NCI-H2227 (cell line): ENCODE data around the gene RAI1.
A peak's percentile ranks its signal among the peaks of the same experiment; 100 is the strongest.

Experiments
- DNase-seq: peaks from one replicate; lab custom pipeline; 2025; ENCODE audit not compliant: unreplicated experiment; lab: John Stamatoyannopoulos, UW

Gene RAI1

GRCh38 chr17:17781591-17782496 is 100.6 kb downstream of the RAI1 start:
- peak; percentile 76 for DNase-seq

- peak; percentile 78 for DNase-seq
Observed at GRCh38 chr17:17782523-17783115, 101.4 kb downstream of the RAI1 start.

- peak; percentile 78 for DNase-seq
Observed at GRCh38 chr17:17783116-17783824, 102.0 kb downstream of the RAI1 start.

GRCh38 chr17:17783825-17784656 is 102.8 kb downstream of the RAI1 start:
- peak; percentile 78 for DNase-seq

GRCh38 chr17:17784657-17785267 is 103.5 kb downstream of the RAI1 start:
- no peak for DNase-seq

GRCh38 chr17:17785407-17785806 is 104.1 kb downstream of the RAI1 start:
- no peak for DNase-seq

- DNase-seq: no peak
Observed at GRCh38 chr17:17786998-17787397, 105.7 kb downstream of the RAI1 start.

- DNase-seq: no peak
Observed at GRCh38 chr17:17787568-17787967, 106.3 kb downstream of the RAI1 start.

- no peak for DNase-seq
Observed at GRCh38 chr17:17788967-17789366, 107.7 kb downstream of the RAI1 start.

- DNase-seq: no peak
Observed at GRCh38 chr17:17789410-17789809, 108.2 kb downstream of the RAI1 start.

- no peak for DNase-seq
Observed at GRCh38 chr17:17789828-17790636, 108.8 kb downstream of the RAI1 start.

- DNase-seq: no peak
Observed at GRCh38 chr17:17790637-17791464, 109.6 kb downstream of the RAI1 start.

- peak; percentile 53 for DNase-seq
Observed at GRCh38 chr17:17792037-17792550, 110.8 kb downstream of the RAI1 start.

- peak; percentile 81 for DNase-seq
Observed at GRCh38 chr17:17792551-17793377, 111.5 kb downstream of the RAI1 start.

GRCh38 chr17:17793378-17794214 is 112.3 kb downstream of the RAI1 start:
- no peak for DNase-seq

- no peak for DNase-seq
Observed at GRCh38 chr17:17794382-17794781, 113.1 kb downstream of the RAI1 start.

GRCh38 chr17:17795296-17795695 is 114.0 kb downstream of the RAI1 start:
- no peak for DNase-seq
